A204.1 (cell line): ENCODE data around the gene UQCC5.

ENCODE experiments used
- FAIRE-seq: peaks from 2 replicates; lab custom pipeline; 2012; peaks lifted over from hg19 to GRCh38; lab: Jason Lieb, UNC

The UQCC5 gene

GRCh38 chr3:52504977-52505376 is 31.4 kb upstream of the UQCC5 start:
- FAIRE-seq: no peak

DNA sequence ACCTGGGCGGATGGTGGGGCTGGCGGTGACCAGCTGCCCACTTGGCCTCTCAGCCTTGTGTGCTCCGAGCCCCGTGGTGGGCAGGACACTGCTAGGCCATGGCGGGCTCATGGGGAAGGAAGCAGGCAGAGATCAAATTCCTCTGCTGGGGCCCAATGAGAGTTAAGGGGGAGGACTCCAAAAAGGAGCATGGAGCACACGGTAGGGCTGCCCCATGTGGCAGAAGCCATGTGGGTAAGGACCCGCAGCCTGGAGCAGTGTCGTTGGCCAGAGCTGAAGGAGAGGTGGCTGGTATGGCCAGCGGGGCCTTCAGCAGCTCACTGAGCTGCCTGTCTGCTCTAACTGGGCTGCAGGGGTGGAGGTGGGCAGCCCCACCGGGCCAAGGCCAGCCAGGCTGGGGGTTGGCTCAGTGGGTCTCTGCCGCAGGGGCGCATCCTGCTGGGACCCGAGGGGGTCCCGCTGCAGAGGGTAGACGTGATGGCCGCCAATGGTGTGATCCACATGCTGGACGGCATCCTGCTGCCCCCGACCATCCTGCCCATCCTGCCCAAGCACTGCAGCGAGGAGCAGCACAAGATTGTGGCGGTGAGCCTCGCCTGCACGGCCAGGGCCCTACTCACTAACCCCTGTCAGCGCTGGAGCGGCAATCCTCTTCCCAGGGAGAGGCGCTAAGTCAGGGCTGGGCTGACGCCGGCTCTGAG is 30.0 kb upstream of the UQCC5 start:
- no peak for FAIRE-seq

DNA sequence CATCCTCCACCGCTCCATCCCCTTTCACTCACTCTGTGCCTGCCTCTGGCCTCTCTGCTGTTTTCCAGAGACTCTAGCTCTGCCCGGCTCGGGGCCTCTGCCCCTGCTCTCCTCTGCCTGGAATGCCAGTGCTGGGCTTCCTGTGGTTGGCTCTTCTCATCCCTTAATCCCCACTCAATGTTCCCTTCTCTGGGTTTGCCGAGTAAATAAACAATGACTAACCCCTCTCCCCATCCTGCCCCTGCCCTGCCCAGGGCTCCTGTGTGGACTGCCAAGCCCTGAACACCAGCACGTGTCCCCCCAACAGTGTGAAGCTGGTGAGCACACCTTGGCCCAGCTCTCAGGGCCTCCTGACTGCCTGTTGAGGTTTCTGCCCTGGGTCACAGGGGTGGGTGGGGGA is 29.0 kb upstream of the UQCC5 start:
- no peak for FAIRE-seq

- FAIRE-seq: no peak
Measured at GRCh38 chr3:52509753-52510328, 26.6 kb upstream of the UQCC5 start.

DNA sequence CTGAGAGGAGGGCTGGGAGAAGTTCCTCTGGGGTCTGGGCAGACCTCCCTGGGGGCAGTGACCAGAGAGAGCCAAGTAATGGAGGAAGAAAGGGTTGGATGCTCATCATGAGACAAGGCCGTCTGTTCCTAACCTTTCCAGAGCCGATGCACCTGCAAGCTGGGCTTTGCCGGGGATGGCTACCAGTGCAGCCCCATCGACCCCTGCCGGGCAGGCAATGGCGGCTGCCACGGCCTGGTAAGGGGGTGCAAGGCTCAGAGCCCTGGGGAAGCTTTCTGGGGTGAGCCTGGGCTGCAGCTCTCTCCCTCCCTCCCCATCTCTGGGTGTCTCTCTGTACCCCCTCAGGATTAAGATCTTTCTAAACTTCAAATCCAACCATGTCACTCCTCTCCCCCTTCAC is 24.9 kb upstream of the UQCC5 start:
- FAIRE-seq: no peak

- no peak for FAIRE-seq
Measured at GRCh38 chr3:52512105-52512504, 24.3 kb upstream of the UQCC5 start.

DNA sequence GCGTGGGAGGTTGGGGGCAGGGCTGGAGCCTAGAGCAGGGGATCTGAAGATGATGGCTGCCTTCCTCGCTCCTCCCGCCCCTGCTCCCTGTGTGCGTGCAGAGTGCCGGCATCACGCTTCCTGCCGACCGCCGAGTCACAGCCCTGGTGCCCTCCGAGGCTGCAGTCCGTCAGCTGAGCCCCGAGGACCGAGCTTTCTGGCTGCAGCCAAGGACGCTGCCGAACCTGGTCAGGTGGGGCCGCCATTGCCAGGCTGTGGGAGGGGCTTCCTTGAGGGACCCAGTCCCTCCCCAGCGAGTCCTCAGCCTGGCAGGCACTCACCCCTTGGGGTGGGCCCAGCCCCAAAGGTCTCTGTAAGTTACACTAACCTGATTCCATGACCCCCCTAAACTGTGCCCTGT is 23.7 kb upstream of the UQCC5 start:
- FAIRE-seq: no peak

DNA sequence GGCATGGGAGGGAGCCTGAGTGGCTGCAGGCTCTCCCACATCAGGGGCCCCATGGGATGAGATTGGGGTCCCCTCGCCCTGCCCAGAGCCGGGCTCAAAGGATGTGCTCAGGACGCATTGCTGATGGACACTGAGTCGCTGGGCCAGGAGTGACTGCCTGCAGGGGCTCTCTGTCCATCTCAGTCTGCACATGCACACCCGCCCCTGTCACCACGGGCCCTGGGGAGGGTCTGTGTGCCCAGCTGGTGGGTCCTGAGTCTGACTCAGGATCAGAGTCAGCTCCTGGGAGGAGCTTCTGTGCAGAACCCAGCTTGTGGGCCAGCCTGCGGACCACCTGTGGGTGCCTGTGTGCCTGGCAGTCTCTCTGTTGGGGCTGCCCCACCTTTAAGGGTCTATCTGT is 23.1 kb upstream of the UQCC5 start:
- no peak for FAIRE-seq

DNA sequence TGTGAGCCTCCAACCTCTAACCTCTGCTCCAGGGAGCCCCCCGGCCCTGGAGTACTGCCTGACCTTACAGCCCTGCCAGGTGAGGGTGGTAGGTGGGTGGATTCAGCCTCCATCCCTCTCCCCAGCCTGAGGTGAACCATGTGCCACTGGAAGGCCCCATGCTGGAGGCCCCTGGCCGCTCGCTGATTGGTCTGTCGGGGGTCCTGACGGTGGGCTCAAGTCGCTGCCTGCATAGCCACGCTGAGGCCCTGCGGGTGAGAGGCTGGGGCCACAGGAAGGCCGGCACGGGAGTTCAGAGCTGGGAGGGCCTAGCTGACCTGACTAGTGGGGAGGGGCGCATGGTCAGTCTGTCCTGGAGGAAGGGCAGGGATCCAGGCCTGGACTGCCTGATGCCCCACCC is 21.8 kb upstream of the UQCC5 start:
- FAIRE-seq: no peak

- no peak for FAIRE-seq
Measured at GRCh38 chr3:52515192-52515591, 21.2 kb upstream of the UQCC5 start.

- FAIRE-seq: no peak
Measured at GRCh38 chr3:52516509-52517195, 19.8 kb upstream of the UQCC5 start.

DNA sequence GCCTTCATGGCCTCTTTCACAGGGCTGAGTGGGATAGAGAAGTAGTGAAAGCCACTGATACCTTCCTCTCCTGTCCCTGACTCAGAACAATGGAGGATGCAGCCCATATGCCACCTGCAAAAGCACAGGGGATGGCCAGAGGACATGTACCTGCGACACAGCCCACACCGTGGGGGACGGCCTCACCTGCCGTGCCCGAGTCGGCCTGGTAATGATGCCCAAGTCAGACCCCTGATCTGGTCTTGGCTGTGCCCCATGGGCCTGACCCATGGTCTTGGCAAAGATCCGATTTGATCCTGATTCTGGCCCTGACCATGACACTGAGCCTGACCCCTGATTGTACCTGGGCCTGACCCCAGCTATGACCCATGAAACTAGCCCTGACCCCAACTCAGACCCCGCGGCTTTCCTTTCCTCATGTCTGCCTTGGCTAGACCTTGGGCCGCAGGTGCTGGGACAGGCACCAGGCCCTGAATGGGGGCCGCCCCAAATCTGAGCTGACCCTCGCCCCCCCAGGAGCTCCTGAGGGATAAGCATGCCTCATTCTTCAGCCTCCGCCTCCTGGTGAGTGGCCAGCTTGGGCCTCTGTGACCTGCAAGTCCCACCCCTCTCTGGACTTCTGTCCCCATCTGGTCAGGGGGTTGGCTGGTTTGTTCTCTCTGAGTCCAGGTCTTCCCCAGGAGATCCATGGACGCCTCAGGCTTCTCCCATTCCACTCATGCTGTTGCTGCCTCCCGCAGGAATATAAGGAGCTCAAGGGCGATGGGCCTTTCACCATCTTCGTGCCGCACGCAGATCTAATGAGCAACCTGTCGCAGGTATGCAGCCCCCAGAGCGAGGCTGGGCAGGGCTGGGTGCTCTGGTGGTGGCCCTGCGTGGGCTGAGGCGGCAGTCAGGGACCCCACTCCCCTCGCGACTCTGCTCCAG is 18.3 kb upstream of the UQCC5 start:
- FAIRE-seq: no peak

DNA sequence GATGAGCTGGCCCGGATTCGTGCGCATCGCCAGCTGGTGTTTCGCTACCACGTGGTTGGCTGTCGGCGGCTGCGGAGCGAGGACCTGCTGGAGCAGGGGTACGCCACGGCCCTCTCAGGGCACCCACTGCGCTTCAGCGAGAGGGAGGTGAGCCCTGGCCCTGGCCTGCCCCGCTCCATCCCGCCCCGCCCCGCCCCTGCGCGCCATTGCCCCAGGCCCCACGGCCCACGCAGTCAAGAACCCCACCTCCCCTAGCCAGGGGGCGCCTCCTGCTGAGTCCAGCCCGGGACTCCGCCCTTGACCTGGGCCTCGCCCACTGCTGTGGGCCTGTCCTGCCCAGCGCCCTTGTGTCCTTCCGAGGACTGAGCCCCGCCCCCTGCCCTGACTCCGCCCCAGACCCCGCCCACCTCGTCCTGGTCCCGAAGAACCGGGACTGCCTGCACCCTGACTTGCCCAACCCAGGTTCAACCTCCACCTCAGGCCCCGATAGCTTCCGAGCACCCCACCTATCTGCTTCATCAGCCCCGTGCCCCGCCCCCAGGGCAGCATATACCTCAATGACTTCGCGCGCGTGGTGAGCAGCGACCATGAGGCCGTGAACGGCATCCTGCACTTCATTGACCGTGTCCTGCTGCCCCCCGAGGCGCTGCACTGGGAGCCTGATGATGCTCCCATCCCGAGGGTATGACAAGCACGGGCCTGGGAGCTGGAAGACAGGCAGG is 17.5 kb upstream of the UQCC5 start:
- FAIRE-seq: no peak

- FAIRE-seq: no peak
Measured at GRCh38 chr3:52519445-52520140, 16.8 kb upstream of the UQCC5 start.

- no peak for FAIRE-seq
Measured at GRCh38 chr3:52520141-52520667, 16.2 kb upstream of the UQCC5 start.

GRCh38 chr3:52520716-52521487 is 15.5 kb upstream of the UQCC5 start:
- no peak for FAIRE-seq

DNA sequence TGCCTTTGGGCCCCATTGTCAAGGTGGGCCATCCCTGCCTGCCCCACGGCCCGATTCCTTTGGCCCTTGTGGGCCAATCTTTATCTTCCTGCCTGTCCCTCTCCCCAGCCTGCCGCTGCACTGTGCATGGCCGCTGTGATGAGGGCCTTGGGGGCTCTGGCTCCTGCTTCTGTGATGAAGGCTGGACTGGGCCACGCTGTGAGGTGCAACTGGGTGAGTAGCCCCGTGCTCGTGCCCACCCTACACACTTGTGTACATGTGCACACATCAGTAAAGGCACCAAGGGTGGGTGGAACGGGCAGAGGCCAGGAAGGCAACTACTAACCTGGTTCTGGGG is 14.9 kb upstream of the UQCC5 start:
- no peak for FAIRE-seq

GRCh38 chr3:52521881-52522650 is 14.3 kb upstream of the UQCC5 start:
- no peak for FAIRE-seq

GRCh38 chr3:52522651-52523251 is 13.7 kb upstream of the UQCC5 start:
- no peak for FAIRE-seq
